ENCODE measurements around the gene SLC2A6. TPM values are rescaled to one million over a fixed set of nuclear protein-coding genes. Genes with fewer than 3 reads are reported as not detected.

Gene SLC2A6
- total RNA-seq, 6 donors from 2014 or later: 5.2 to 17.2 (median 7.5) TPM

- ATAC-seq (ENCODE audit: low FRiP score in 2 of 2): no peak
- Histone ChIP-seq H3K27ac (no peak overlapping the region), H3K36me3 (no peaks in the 10 kb centered on the region), H3K9me3 (no peaks in the 10 kb centered on the region), H3K4me3 (no peak overlapping the region), H3K27me3 (no peaks in the 10 kb centered on the region), H3K4me1 (peaks cover 15 to 19% (median 16%) of the 10 kb centered on the region in 4 donors)
- DNase-seq: no peak
- 55% methylated on average over 8 of the region's 8 CpGs for WGBS, 2 donors
- TF ChIP-seq, protein P1, sequence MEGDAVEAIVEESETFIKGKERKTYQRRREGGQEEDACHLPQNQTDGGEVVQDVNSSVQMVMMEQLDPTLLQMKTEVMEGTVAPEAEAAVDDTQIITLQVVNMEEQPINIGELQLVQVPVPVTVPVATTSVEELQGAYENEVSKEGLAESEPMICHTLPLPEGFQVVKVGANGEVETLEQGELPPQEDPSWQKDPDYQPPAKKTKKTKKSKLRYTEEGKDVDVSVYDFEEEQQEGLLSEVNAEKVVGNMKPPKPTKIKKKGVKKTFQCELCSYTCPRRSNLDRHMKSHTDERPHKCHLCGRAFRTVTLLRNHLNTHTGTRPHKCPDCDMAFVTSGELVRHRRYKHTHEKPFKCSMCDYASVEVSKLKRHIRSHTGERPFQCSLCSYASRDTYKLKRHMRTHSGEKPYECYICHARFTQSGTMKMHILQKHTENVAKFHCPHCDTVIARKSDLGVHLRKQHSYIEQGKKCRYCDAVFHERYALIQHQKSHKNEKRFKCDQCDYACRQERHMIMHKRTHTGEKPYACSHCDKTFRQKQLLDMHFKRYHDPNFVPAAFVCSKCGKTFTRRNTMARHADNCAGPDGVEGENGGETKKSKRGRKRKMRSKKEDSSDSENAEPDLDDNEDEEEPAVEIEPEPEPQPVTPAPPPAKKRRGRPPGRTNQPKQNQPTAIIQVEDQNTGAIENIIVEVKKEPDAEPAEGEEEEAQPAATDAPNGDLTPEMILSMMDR (IDR thresholded peaks at IDR 0.05): no peak
- TF ChIP-seq POLR2AphosphoS5 (IDR thresholded peaks at IDR 0.05) (no peak), EP300 (IDR thresholded peaks at IDR 0.05) (no peak), POLR2A (IDR thresholded peaks at IDR 0.05) (no peak)
These were observed 46.8 kb upstream of the SLC2A6 start for GRCh38 chr9:133525677-133526076.

DNA sequence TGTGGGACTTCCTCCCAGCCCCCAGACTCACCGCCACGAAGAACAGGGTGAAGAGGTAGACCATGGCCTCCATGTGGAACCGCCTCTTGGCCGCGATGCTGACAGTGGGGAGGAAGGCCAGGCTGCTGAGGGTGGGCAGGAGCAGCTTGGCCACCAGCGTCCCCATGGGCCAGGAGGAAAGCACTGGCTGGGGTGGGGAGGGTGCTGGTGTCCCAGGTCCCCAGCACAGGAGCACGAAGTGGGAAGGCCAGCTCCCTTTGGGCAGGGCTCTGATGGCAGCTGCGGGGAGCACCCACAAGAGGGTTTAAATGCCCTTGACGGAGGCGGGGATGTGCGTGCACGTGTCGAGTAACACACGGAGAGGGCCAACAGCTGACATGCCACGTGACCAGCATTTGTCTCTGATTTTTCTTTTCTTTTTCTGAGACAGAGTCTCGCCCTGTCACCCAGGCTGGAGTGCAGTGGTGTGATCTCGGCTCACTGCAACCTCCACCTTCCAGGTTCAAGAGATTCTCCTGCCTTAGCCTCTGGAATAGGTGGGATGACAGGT lies 45.9 kb upstream of the SLC2A6 start, which contains the start of gene MYMK:
MYMK (minus strand) TSS at position 281 of the 550 bp plus-strand sequence; CDS start at position 166, 115 bp downstream.
- H3K4me1 ChIP-seq: peaks cover 15 to 19% (median 16%) of the 10 kb centered on the region in 4 donors
- no peak within 1 kb of the TSS for H3K4me3 ChIP-seq
- no peaks in the 10 kb centered on the region for H3K9me3 ChIP-seq
- TF ChIP-seq, protein P1 (IDR thresholded peaks at IDR 0.05): no peak
- no peak for TF ChIP-seq EP300 (IDR thresholded peaks at IDR 0.05)
- TF ChIP-seq POLR2A (IDR thresholded peaks at IDR 0.05): no peak
- TF ChIP-seq POLR2AphosphoS5 (IDR thresholded peaks at IDR 0.05): no peak
- DNase-seq: peak in 1 of 2 donors; percentile 62
- no peak within 1 kb of the TSS for H3K27ac ChIP-seq
- ATAC-seq (ENCODE audit: low FRiP score in 2 of 2): no peak
- 92 to 95% methylated on average over 15 to 17 of the region's 17 CpGs for WGBS, 2 donors
- H3K36me3 ChIP-seq: no peaks in the 10 kb centered on the region
- H3K27me3 ChIP-seq: no peaks in the 10 kb centered on the region

GRCh38 chr9:133524146-133524545 lies 45.2 kb upstream of the SLC2A6 start:
- no peak for DNase-seq
- peaks cover 15 to 19% (median 16%) of the 10 kb centered on the region in 4 donors for H3K4me1 ChIP-seq
- TF ChIP-seq POLR2AphosphoS5 (IDR thresholded peaks at IDR 0.05): no peak
- no peak for TF ChIP-seq EP300 (IDR thresholded peaks at IDR 0.05)
- TF ChIP-seq POLR2A (IDR thresholded peaks at IDR 0.05): no peak
- TF ChIP-seq, protein P1 (IDR thresholded peaks at IDR 0.05): no peak

DNA sequence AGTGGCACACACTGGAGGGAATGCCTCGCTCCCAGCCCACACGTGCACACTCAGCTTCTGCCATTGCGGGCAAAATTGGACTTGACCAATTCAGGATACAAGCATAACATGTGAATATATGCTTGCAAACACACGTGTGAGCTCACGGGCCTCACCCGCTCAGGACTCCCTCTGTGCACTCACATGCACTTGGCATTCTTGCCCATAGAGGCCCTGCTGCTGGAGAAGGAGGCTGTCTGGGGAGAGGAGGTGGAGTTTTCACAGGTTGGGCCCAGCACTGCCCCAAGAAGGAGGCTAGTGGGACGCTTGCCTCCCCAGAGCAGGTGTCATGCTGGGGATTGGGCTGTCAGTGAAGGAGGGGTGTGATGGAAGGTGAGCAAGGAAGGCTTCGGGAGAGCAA lies 44.2 kb upstream of the SLC2A6 start:
- Histone ChIP-seq H3K27ac (no peak overlapping the region), H3K36me3 (no peaks in the 10 kb centered on the region), H3K27me3 (no peaks in the 10 kb centered on the region), H3K4me3 (no peak overlapping the region), H3K9me3 (no peaks in the 10 kb centered on the region), H3K4me1 (peaks cover 10 to 18% (median 15%) of the 10 kb centered on the region in 4 donors)
- TF ChIP-seq POLR2AphosphoS5 (IDR thresholded peaks at IDR 0.05) (no peak), POLR2A (IDR thresholded peaks at IDR 0.05) (no peak), EP300 (IDR thresholded peaks at IDR 0.05) (no peak)
- TF ChIP-seq, protein P1 (IDR thresholded peaks at IDR 0.05): no peak
- no peak for ATAC-seq (ENCODE audit: low FRiP score in 2 of 2)
- WGBS, 2 donors: 73 to 78% methylated on average over 5 to 8 of the region's 8 CpGs
- DNase-seq: no peak

More at GRCh38 chr9:133524146-133524545, 45.2 kb upstream of the SLC2A6 start:
- H3K27ac ChIP-seq: no peak overlapping the region
- no peaks in the 10 kb centered on the region for H3K36me3 ChIP-seq
- no peak for ATAC-seq (ENCODE audit: low FRiP score in 2 of 2)
- 89% methylated on average over 5 of the region's 5 CpGs for WGBS, 2 donors
- H3K9me3 ChIP-seq: no peaks in the 10 kb centered on the region
- H3K27me3 ChIP-seq: no peaks in the 10 kb centered on the region
- no peak overlapping the region for H3K4me3 ChIP-seq
